HuH-7.5 (cell line): ENCODE data around the gene NOP16.
"Not testable (repeated sequence)": the region's sequence is repeated elsewhere in the genome, so short reads cannot be mapped to it uniquely, and the experiment has no call there.

Experiments used
- DNase-seq: peaks from one replicate; pipeline ENCODE4 v3.0.0; 2011; ENCODE audit warnings: low spot score

Gene NOP16

DNA sequence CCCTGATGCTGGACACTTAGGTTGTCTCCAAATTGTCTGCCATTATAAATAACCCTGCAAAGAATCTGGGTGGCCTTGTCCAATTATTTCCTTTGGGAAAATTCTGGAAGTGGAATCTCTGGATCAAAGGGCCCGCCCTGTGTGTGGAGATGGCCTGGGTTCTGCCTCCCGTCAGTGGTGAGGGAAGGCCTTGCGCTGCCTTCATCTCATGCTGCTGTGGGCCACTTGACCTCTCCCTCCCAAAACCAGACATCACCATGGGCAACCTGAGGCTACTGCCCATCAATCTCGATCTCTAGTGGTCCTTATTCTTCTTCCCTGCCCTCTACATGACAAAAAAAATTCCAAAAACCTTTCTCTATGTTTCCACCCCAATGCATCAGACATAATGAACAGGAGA, 21.4 kb upstream of the NOP16 start:
- DNase-seq = no peak

DNA sequence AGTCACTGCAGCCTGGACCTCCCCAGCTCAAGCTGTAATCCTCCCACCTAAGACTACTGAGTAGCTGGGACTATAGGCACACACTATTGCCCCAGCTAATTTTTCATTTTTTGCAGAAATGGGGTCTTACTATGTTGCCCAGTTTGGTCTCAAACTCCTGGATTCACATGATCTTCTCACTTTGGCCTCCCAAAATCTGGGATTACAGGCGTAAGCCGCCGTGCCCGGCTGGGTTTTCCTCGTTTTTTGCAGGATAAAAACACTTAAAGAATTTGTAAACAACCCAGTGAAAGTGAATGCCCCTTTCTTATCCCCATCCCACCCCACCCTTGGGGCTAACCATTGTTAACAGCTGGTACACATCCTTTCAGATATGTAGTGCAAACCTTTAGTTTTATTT, 20.2 kb upstream of the NOP16 start:
- DNase-seq = no peak

DNA sequence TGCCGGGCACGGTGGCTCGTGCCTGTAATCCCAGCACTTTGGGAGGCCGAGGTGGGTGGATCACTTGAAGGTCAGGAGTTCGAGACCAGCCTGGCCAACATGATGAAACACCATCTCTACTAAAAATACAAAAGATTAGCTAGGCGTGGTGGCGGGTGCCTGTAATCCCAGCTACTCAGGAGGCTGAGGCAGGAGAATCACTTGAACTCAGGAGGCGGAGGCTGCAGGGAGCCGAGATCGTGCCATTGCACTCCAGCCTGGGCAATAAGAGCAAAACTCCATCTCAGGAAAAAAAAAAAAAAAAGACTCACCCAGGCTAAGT, 19.8 kb upstream of the NOP16 start:
- not testable (repeated sequence) for DNase-seq

DNA sequence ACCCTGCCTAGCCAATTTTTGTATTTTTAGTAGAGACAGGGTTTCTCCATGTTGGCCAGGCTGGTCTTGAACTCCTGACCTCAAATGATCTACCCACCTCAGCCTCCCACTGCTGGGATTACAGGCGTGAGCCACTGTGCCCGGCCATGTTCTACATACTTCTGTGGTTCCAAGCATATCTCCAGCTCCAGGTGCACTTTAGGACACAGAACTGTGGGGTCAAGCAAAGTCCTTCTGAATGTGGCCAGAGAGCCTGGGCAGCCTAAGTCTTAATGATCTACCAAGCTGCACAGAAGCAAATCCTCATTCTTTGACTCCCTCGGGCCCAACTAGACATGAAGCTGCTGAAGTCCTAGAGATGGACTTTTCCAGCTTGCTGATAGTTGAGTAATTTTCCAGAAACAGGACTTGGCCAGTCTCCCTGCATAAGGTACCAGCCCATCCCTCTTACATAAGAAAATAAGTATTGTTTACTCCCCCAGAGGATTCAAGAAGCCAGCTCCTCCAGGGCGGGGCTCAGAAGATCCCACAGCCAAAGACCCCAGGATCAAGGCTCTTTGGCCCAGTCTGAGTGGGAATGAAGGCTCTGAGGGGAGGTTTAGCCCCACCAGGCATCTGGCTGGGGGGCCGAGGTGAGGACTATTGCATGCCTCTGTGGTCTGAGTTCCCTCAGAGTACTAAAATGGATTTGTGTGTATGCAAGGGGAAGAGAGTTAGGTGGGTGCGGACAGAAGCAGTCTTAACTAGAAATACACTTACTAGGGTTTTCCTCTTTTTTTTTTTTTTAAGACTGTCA, 19.3 kb upstream of the NOP16 start:
- no peak for DNase-seq

DNA sequence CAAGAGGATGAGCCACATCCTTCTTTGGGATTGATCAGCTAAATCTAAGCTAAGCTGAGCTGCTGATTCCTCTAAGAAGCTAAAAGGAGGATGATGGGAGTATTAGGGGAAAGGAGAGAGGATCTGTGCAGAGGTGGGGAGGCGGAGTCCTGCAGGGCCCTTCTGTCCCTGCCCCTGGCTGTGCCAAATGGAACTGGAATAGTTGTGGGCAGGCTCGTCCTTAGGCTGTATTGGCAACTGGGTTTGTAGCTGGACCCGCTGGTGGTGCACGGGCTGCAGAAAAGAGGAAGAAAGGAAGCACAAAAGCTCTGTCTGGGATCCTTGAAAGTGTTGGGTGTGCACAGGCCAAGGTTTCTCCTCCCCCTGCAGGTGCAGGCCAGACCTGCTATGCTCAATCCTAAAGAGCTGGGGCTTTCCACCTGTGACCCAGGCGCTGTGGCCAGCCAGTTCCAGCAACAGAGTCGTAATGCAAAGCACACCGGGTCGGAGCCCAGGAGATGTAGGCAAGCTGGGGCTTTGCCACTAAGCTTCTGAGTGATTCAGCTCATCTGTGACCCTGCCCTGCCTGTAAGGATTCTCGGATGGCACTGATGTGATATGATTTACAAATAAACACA, 18.1 kb upstream of the NOP16 start:
- DNase-seq = no peak

DNA sequence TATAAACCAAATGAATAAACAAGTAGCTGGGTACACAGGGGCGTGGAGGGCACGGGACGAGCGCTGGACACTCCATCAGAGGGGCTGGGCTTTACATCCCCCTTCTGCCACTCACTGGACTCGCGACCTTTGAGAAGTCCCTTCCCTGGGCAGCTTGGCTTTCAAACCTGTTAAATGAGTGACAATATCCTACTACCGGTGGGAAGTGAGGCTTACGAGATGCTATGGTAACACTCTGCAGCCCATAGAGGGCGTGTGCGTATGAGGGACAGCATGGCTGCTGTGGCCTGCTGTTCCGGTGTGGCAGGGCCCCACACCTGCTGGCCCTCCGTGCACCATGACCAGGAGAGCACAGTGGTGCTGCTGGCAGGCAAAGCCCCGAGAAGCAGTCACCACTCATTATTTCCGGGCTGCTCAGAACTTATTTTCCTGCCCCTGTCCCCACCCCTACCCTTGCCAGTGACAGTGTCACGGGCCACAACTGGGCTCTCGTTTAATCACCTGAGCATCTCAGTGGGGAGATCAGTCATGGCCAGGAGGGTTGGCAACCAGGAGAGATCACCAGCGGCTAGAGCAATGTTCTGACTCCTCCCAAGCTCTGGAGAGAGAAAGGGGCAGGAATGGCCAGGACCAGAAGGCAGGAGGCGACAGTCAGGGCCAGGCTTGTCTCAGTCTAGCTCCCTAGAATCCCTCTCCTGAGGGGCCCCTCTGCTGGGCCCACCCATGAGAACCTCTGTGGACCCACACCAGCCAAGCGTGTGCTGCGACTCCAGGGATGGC, 17.4 kb upstream of the NOP16 start:
- no peak for DNase-seq

DNA sequence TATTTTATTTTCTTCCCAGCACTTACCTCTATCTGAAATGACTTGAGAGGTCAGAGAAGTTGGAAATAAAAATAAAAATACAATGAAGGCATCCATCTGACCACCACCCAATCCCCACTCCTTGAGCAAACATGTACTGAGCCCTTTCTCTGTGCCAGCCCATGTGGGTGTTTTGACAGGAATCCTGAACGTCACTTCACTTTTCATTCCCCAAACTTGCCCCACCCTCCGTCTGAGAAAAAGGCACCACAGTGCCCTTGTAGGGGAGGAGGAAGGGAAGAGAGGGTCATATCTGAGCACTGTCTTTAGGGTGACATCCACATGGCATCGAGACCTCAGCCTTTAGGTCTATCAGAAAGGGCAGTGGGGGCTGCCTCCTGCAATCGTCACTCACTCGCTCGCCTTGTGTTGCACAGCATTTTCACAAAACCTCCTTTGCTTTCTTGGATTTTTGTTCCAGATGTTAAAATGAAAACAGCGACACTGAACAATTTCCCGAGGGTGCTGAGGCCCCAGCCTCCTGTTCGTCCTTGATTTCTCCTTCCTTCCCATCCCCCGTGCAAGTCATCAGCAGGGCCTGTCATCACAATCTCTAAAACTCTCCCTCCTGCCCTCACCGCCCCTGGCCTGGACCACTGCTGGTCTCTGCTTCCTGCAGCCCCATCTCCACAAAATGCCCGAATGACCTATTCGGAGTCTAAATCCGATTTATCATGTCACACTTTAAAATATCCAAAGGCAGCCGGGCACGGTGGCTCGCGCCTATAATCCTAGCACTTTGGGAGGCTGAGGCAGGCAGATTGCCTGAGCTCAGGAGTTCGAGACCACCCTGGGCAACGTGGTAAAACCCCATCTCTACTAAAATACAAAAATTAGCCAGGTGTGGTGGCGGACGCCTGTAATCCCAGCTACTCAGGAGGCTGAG, 13.1 kb upstream of the NOP16 start:
- no peak for DNase-seq

DNA sequence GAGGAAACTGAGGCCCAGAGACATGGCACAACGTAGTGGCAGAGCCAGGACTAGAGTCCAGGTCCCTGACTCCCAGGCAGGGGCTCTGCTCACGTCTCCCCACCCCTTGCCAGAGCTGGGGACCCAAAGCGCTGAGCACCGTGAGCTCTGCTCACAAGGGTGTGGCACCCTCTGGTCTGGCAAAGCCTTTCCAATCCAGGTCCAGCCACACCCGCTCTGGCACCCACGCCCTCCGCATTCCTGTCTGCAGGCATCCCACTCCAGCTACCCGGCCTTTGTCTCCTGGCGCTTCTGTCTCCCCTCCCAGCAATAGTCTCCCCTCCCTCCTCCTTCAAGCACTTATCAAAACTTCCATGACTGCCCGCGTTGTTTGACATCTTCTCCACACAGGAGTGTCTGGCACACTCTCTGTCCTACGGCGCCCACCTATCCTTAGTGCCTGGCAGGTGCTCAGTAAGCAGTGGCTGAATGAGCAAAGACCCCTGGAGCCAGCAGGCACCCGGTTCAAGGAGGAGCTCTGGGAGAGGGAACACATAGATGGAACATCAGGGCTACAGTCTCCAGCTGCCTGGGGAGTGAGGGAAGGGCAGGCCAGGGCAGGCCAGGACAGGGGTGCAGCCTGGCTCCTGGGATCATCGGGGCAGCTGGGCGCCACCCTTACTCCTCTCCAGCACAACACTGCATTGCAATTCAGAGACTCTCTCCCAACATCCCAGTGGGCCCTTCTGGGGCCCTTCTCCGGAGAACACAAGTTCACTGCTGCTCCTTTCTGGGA, 12.2 kb upstream of the NOP16 start:
- DNase-seq = no peak

DNA sequence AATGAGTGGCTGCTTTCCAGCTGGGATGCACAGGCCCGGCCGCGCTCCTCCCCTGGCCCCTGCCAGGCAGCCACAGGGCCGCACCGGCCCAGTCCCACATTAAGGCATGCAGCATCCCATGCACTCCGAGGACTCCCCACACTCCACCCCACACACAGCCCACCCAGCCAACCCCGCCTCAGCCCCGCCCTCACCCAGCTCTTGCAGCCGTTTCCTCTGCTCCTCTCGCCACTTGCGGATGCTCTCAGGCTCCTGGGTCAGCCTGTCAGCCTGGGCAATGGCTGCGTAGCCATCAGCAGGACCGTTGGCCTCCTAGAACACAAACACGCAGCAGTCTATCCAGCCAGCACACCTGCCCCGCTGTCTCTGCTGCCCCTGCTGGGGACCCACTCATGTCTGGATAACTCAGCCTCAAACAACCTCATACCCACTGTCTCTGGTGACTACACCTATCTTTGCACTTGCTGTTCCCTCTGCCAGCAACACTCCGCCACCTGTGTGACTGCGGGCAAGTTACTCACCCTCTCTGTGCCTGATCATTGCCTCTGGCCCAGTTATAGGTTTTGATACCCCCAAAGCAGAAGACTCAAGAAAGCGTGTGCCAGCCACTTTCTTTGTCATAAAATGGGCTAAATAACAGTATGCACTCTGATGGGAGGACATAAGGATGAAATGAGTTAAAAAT, 9.5 kb upstream of the NOP16 start:
- no peak for DNase-seq

DNA sequence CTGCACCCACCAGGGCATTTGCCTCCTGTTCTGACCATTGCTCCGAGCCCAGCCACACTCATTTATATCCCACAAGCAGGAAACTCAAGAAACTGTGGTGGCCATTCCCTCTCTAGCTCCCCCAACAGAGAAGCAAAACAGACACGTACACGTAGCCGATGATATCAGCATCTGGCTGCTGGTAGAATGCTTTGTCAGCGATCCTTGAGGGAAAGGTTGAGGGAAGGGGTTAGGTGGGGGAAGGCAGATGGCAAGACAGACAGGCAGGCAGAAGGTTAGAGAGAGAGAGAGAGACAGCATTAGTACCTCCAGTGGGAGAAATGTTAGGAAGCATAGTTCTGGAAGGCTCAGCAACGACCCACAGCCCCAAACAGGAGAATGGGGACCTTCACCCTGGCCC, 7.9 kb upstream of the NOP16 start:
- no peak for DNase-seq

DNA sequence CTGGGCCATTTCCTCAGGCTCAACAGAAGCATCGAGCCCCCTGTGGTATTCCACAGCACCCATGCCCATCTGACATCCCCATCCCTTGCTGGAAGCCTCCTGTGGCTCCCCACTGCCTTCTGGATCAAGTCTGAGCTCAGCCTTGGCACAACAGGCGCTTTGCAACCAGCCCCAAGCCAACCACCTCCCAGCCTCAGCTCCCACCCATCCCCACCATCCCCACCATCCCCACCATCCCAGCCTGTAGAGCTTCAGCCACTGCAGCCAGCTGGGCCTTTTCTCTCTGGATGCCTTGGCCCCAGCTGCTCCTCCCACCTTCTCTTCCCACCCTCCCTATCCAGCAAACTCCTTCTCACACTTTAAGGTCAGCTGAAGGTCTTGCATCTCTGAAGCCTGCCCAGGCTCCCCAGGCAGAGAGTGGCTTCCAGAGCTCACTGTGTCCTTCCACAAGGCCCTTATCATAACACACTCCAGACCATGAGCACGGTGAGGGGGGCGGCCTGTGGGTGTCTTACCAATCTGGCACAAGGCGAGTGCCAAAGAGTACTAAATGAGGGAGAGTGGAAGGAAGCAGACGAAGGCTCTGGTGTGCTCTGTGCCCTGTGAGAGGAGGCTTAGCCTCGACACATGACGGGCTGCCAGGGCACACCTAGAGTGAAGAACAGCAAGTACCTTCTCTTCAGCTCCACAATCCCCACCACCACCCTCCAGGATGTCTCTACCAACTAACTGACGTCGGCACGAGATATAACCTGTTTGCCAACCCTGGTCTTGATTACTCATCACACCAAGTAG, 6.7 kb upstream of the NOP16 start:
- DNase-seq = no peak

DNA sequence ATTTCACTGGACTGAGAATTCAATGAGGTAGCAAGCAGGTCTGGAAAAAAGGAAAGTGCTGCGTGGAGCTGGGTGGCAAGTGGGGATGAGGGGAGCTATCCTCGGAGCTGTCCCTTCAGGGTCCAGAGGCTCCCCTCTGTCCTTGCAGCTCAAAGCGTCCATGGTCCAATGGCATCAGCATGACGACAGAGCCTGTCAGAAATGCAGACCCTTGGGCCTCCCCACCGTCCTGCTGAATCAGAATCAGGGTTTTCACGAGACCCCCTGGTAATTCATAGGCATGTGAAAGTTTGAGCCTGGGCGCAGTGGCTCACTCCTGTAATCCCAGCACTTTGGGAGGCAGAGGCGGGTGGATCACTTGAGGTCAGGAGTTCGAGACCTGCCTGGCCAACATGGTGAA, 5.7 kb upstream of the NOP16 start:
- DNase-seq = no peak

DNA sequence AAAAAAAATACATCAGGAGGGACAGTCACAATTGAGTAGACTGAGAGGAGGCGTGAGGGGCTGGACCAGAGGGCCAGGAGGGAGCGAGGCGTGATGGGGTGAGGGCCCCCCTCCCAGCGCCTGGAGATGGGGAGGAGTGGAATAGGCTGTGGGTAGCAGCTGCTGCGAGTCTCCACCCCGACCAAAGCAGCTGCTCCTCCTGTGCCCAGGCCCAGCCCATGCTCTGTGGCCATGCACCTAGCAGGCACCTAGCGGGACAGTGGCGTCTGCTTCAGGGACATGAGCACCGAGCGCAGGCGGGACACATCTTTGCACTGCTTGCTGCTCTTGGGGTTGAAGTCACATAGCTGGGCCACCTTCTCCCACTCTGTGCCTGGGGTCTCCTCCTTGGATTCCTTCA, 4.1 kb upstream of the NOP16 start:
- no peak for DNase-seq

DNA sequence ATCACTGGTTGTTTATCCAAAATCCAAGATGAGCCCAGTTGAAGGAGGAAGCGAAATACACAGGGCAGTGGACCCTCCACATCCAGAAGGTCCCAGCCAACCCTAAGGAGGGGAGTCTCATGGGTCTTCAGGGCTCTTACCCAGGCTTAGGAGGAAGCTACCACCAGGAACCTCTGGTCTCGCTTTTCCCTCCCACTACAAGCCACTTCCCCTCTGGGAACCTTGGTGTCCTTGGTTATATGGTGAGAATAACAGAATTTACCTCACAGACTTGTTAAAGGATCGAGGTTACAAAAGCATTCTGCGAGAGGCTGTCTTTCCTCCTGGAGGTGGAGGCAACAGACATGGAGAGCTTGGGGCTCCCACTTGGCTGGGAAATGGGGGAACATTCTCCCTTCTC, 3.6 kb upstream of the NOP16 start:
- no peak for DNase-seq

DNA sequence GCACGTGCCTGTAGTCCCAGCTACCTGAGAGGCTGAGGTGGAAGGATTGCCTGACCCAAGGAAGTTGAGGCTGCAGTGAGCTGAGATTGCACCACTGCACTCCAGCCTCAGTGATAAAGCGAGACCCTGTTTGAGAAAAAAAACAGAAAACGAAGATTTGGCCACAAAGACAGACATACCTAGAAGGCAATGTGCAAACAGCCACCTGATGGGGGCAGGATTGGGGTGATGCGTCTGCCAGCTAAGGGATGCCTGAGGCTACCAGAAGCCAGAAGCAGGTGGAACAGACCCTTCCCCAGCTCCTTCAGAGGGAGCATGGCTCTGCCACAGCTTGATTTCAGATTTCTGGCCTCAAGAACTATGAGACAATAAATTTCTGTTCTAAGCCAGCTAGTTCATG, 3.1 kb upstream of the NOP16 start:
- DNase-seq = no peak

DNA sequence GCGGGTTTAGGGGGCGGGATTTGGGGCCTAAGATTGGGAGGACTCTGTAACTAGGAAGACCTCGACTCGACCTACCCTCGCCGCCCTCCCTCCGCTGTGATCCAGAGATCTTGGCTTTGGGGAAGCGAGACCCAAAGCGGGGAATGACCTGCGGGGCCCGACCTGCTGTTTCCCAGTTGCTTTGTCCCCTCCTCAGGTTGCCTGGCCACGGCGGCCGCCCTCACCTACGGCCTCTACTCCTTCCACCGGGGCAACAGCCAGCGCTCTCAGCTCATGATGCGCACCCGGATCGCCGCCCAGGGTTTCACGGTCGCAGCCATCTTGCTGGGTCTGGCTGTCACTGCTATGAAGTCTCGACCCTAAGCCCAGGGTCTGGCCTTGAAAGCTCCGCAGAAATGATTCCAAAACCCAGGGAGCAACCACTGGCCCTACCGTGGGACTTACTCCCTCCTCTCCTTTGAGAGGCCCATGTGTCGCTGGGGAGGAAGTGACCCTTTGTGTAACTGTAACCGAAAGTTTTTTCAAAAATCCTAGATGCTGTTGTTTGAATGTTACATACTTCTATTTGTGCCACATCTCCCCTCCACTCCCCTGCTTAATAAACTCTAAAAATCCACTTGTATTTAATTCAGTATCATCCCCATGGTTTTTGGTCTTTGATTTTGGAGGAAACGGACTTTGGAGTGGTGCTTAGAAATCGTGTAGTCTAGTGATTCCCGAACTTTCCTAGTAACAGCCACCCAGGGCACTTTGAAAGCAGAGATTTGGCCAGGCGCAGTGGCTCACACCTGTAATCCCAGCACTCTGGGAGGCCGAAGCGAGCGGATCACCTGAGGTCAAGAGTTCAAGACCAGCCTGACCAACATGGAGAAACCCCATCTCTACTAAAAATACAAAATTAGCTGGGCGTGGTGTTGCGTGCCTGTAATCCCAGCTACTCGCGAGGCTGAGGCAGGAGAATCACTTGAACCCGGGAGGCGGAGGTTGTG, 1.0 kb upstream of the NOP16 start:
- no peak for DNase-seq

DNA sequence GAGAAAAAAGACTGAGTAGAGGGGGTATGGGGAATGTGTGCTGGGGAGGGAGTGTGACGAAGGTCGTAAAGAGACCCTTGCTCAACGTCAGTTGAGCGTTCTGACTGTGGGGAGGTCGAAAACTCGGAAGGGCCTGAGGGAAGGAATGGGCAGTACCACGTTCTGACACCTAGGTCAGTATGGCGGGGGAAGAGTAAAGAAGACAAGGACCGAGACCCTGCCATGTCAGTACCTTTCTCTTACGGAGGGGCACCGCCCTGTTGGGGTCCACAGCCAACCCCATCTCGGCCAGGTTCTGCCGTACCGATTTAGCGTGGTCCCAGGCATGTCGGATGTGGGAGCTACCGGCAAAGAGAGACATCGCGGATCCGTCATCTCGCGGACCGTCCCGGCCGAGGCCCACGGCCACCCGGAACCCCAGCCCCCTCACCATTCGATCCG, 375 bp downstream of the NOP16 start:
- no peak for DNase-seq

DNA sequence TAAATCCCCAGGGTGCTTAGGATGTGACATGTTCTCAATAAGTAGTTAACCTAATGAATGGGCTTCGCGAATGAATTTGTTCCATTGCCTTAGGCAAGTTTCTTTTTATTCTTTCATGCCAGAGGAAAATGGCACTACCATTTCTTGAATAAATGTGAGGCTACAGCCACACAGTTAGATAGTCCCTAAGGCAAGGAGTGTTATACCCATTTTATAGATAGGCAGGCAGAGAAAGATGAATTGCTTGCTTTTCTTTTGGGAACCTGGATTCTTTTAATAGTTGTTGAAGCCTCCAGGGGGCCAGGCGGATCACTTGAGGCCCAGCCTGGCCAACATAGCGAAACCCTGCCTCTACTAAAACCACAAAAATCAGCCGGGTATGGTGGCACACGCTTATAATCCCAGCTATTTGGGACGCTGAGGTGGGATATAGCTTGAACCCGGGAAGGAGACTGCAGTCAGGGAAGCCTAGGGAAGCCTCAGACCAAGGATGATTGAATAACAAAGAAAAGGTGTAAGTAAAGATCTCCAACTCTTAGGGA, 943 bp downstream of the NOP16 start:
- DNase-seq = no peak
